Measurements from ENCODE around the gene TMEM150A. TPM values are rescaled to one million over a fixed set of nuclear protein-coding genes. Genes with fewer than 3 reads are reported as not detected.

Gene TMEM150A
- total and polyA plus RNA-seq, 2 donors (not counting 3 experiments of a cell fraction or from before 2014, with no cell fraction given): 17.7 to 35.7 TPM

DNA sequence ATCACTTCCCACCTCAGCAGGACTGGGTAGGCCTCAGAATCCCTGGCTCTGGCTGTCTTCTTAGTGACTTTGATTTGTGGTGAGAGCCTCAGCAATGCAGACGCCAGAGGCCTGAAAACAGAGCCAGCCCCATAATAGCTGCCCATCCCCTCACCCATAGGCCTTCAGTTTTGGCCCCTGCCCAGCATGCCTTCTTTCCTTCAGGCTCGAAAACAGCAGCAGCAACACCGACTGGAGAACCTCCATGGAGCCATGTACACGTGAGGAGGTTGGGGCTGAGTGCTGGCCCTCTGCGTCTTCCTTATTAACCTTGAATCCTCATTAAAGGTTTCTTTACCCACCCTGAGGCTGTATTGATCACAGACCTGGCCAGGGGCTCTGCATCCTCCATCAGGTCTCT lies 5.3 kb downstream of the TMEM150A start:
- intact Hi-C loops (cut with micrococcal nuclease) (no loop called here), dilution Hi-C loops (cut with MboI; ENCODE audit: extremely low pct_ligation_motif_present, low sequenced_read_pairs) (no loop called here)
- H4K20me1 ChIP-seq (replicated peaks; ENCODE audit: control insufficient read depth, extremely low read depth, insufficient read depth, low read length): no peaks in the 10 kb centered on the region
- TSS peak; percentile 30 for BruUV-seq (replicated peaks)
- H2AFZ ChIP-seq (ENCODE audit: low read depth, low read length): no peak overlapping the region
- peaks cover 22% of the 10 kb centered on the region for H3K4me1 ChIP-seq (ENCODE audit: control insufficient read depth, extremely low read depth, insufficient read depth, low read length)
- no peak for TF ChIP-seq EZH2 (IDR thresholded peaks at IDR 0.05; ENCODE audit: borderline replicate concordance, low read depth, low read length, severe bottlenecking)
- TF ChIP-seq JUN (IDR thresholded peaks at IDR 0.05; ENCODE audit: borderline replicate concordance, insufficient read depth, insufficient read length, low read depth): no peak
- no peak for TF ChIP-seq POLR2A (IDR thresholded peaks at IDR 0.05; ENCODE audit: low read depth, low read length)
- no peak for TF ChIP-seq POLR2AphosphoS5 (IDR thresholded peaks at IDR 0.05; ENCODE audit: insufficient read depth, low read depth, low read length)
- TF ChIP-seq FOS (IDR thresholded peaks at IDR 0.05; ENCODE audit: borderline replicate concordance, insufficient read depth, low read length): no peak
- TF ChIP-seq, protein P1, sequence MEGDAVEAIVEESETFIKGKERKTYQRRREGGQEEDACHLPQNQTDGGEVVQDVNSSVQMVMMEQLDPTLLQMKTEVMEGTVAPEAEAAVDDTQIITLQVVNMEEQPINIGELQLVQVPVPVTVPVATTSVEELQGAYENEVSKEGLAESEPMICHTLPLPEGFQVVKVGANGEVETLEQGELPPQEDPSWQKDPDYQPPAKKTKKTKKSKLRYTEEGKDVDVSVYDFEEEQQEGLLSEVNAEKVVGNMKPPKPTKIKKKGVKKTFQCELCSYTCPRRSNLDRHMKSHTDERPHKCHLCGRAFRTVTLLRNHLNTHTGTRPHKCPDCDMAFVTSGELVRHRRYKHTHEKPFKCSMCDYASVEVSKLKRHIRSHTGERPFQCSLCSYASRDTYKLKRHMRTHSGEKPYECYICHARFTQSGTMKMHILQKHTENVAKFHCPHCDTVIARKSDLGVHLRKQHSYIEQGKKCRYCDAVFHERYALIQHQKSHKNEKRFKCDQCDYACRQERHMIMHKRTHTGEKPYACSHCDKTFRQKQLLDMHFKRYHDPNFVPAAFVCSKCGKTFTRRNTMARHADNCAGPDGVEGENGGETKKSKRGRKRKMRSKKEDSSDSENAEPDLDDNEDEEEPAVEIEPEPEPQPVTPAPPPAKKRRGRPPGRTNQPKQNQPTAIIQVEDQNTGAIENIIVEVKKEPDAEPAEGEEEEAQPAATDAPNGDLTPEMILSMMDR (IDR thresholded peaks at IDR 0.05; ENCODE audit: extremely low read depth in 1 of 2, insufficient read depth in 1 of 2, low read depth in 1 of 2, low read length in 2 of 2): no peak
- TF ChIP-seq, protein P2, sequence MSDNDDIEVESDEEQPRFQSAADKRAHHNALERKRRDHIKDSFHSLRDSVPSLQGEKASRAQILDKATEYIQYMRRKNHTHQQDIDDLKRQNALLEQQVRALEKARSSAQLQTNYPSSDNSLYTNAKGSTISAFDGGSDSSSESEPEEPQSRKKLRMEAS (IDR thresholded peaks at IDR 0.05; ENCODE audit: insufficient read depth, insufficient read length): no peak
- TF ChIP-seq GATA2 (IDR thresholded peaks at IDR 0.05; ENCODE audit: insufficient read depth, insufficient read length, low read depth, low read length): no peak
- TF ChIP-seq MYC (IDR thresholded peaks at IDR 0.05; ENCODE audit: low read depth, low read length): no peak
- H3K27me3 ChIP-seq (ENCODE audit: control insufficient read depth in 2 of 2, insufficient read depth in 2 of 2, low read length in 2 of 2): no peaks in the 10 kb centered on the region
- DNase-seq (ENCODE audit: low read depth, low spot score): no peak
- H3K79me2 ChIP-seq (ENCODE audit: control insufficient read depth, insufficient read depth, low read length): peaks cover 19% of the 10 kb centered on the region
- no peak overlapping the region for H3K4me2 ChIP-seq (ENCODE audit: insufficient read depth, low read length)
- ChIA-PET CTCF (interaction anchor here (1.3 kb wide), 1 partner anchor 45 kb away, joined by 3 read pairs; no protein-coding TSS in a partner anchor), POLR2A (no interaction called here)
- H3K4me3 ChIP-seq (replicated peaks in 1 of 3; ENCODE audit: insufficient read depth in 1 of 3, low read depth in 1 of 3, low read length in 3 of 3): no peak overlapping the region
- no peaks in the 10 kb centered on the region for H3K9me1 ChIP-seq (replicated peaks; ENCODE audit: control insufficient read depth, extremely low read depth, insufficient read depth, low read length)
- H3K36me3 ChIP-seq (ENCODE audit: control insufficient read depth in 2 of 2, extremely low read depth in 1 of 2, insufficient read depth in 2 of 2, low read length in 2 of 2): peaks cover 0 to 36% of the 10 kb centered on the region in 2 experiments
- no peaks in the 10 kb centered on the region for H3K9me3 ChIP-seq (replicated peaks; ENCODE audit: control insufficient read depth, insufficient read depth, low read length)
- no peak for FAIRE-seq
- H3K27ac ChIP-seq (ENCODE audit: insufficient read depth, low read depth, low read length): no peak overlapping the region
- H3K9ac ChIP-seq (replicated peaks; ENCODE audit: extremely low read depth, insufficient read depth, low read length): no peak overlapping the region

Measured in endothelial cell of umbilical vein (primary cell).